B cell (primary cell): ENCODE results near the gene SYT2. TPM values are rescaled to one million over a fixed set of nuclear protein-coding genes. Genes with fewer than 3 reads are reported as not detected.

Experiments used
- ATAC-seq: fragments of 200-7000 bp; cut with Tn5 transposase; one replicate; pipeline ENCODE4 v1.10.0; 2021; ENCODE audit warnings: low read depth, mild to moderate bottlenecking, moderate number of reproducible peaks, moderate library complexity
- CTCF ChIA-PET: fragments of 350-600 bp; sonication (Branson Sonifier 250); formaldehyde crosslinking; loops from one replicate; lab custom pipeline; 2021; ENCODE audit warnings: antibody characterized with exemption, inconsistent platforms; lab: Charles Lee
- POLR2A ChIA-PET: fragments of 350-600 bp; sonication (Branson Sonifier 250); formaldehyde crosslinking; loops from one replicate; lab custom pipeline; 2021; ENCODE audit warnings: antibody characterized with exemption; lab: Charles Lee
- DNase-seq: peaks from one replicate; pipeline ENCODE4 v3.0.0; 2013
- H2AFZ ChIP-seq: 2 replicates; pipeline ENCODE4 v1.6.1; 2012; ENCODE audit warnings: mild to moderate bottlenecking, low read depth, low read length; ENCODE audit not compliant: insufficient read depth, poor library complexity, severe bottlenecking
- H3K27ac ChIP-seq, 2 donors: 1 replicate in 1 of 2; 2 replicates in 1 of 2; pipeline ENCODE4 v1.5.1; 2012 to 2013; ENCODE audit warnings: low read length in 2 of 2, mild to moderate bottlenecking in 2 of 2, moderate library complexity in 1 of 2
- H3K27me3 ChIP-seq, 4 experiments: fragments of 200-600 bp in 1 of 4; sonication (generic) in 1 of 4; replicated peaks in 1 of 4; 1 replicate in 2 of 4; 2 replicates in 2 of 4; pipeline versions ENCODE4 v1.6.1 to v1.7.0; 2013 to 2016; ENCODE audit warnings: low read length in 3 of 4, mild to moderate bottlenecking in 2 of 4, mixed read lengths in 1 of 4, moderate library complexity in 1 of 4; ENCODE audit not compliant: insufficient read depth in 4 of 4, control insufficient read depth in 3 of 4; ENCODE audit errors: control extremely low read depth in 1 of 4
- H3K36me3 ChIP-seq, 2 experiments: replicated peaks in 1 of 2; 1 replicate in 1 of 2; 2 replicates in 1 of 2; pipeline versions ENCODE4 v1.6.1 to v1.7.1; 2013; ENCODE audit warnings: low read length in 1 of 2; ENCODE audit not compliant: insufficient read depth in 2 of 2, control insufficient read depth in 1 of 2; ENCODE audit errors: control extremely low read depth in 1 of 2, extremely low read depth in 1 of 2
- H3K4me1 ChIP-seq, 2 donors: fragments of 200-600 bp in 1 of 2; sonication (generic) in 1 of 2; 1 replicate in 1 of 2; 2 replicates in 1 of 2; pipeline versions ENCODE4 v1.5.1 to v1.6.1; 2013 to 2017; ENCODE audit warnings: low read length in 2 of 2; ENCODE audit not compliant: control insufficient read depth in 2 of 2, insufficient read depth in 2 of 2
- H3K4me2 ChIP-seq: replicated peaks from 2 replicates; pipeline ENCODE3; 2012; ENCODE audit warnings: mild to moderate bottlenecking, low read depth, low read length; ENCODE audit not compliant: poor library complexity, severe bottlenecking
- H3K4me3 ChIP-seq, 5 experiments: fragments of 200-600 bp in 1 of 5; sonication (generic) in 1 of 5; 1 replicate in 3 of 5; 2 replicates in 2 of 5; pipeline versions ENCODE4 v1.5.1 to v1.7.0; 2011 to 2016; ENCODE audit warnings: low read length in 4 of 5, mild to moderate bottlenecking in 4 of 5, low read depth in 2 of 5, control low read depth in 1 of 5, moderate library complexity in 1 of 5; ENCODE audit not compliant: insufficient read depth in 1 of 5; ENCODE audit errors: control extremely low read depth in 1 of 5, extremely low read depth in 1 of 5
- H3K79me2 ChIP-seq: fragments of 200-600 bp; sonication (generic); one replicate; pipeline ENCODE4 v1.6.0; 2016; ENCODE audit warnings: low read length; ENCODE audit not compliant: control insufficient read depth, insufficient read depth
- H3K9ac ChIP-seq: fragments of 200-600 bp; sonication (generic); 2 replicates; pipeline ENCODE4 v1.6.1; 2017; ENCODE audit warnings: mild to moderate bottlenecking, low read length, moderate library complexity
- H3K9me3 ChIP-seq, 3 donors: one replicate each; pipeline versions ENCODE4 v1.6.1 to v1.7.1; 2013; ENCODE audit warnings: low read length in 2 of 3; ENCODE audit not compliant: control insufficient read depth in 2 of 3, insufficient read depth in 1 of 3; ENCODE audit errors: control extremely low read depth in 1 of 3
- H4K20me1 ChIP-seq: 2 replicates; pipeline ENCODE4 v1.6.0; 2012; ENCODE audit warnings: mild to moderate bottlenecking, low read length; ENCODE audit not compliant: insufficient read depth, control insufficient read depth, poor library complexity, severe bottlenecking
- H3K27ac Mint-ChIP-seq: one replicate; pipeline ENCODE4 v1.8.0; 2021; ENCODE audit warnings: mixed read lengths
- H3K27me3 Mint-ChIP-seq: one replicate; pipeline ENCODE4 v1.8.0; 2021; ENCODE audit warnings: mixed read lengths
- H3K4me1 Mint-ChIP-seq: one replicate; pipeline ENCODE4 v1.8.0; 2021; ENCODE audit warnings: mixed read lengths
- H3K4me3 Mint-ChIP-seq: one replicate; pipeline ENCODE4 v1.8.0; 2021; ENCODE audit warnings: mixed read lengths
- H3K9me3 Mint-ChIP-seq: one replicate; pipeline ENCODE4 v1.8.0; 2022; ENCODE audit warnings: mixed read lengths; ENCODE audit not compliant: insufficient read depth
- EZH2 ChIP-seq: IDR thresholded peaks from 2 replicates; pipeline ENCODE4 v1.6.1; 2012; ENCODE audit warnings: borderline replicate concordance, low read depth, mild to moderate bottlenecking, moderate library complexity, low read length; ENCODE audit not compliant: insufficient read depth, poor library complexity, severe bottlenecking
- WGBS: methylation state at CpG from one replicate; pipeline ENCODE4 v1.1.5; 2013; ENCODE audit warnings: missing lambda C conversion rate; ENCODE audit not compliant: insufficient coverage; 5-methylcytosine and 5-hydroxymethylcytosine counted together
- intact Hi-C: fragments of 100-400 bp; cut with micrococcal nuclease; formaldehyde crosslinking; loops from one replicate; pipeline ENCODE4 v1.10.0; 2022
- polyA plus RNA-seq: library from polyadenylated mRNA; depleted of rRNA; stranded (reverse); fragments of >200 nt; gene quantifications from 2 replicates; pipeline ENCODE4 v1.2.3, GENCODE V29; 2012
- total RNA-seq, 2 donors: library from RNA; stranded (reverse); fragments of 120-200 nt in 1 of 2; gene quantifications; 1 replicate in 1 of 2; 2 replicates in 1 of 2; pipeline versions ENCODE4 v1.2.3 to v1.2.4, GENCODE V29; 2013 to 2022
- TF ChIP-seq, protein P1 (sequence below): fragments of 200-600 bp; IDR thresholded peaks from one replicate; pipeline ENCODE4 v1.8.0; 2022; ENCODE audit warnings: antibody characterized with exemption, mild to moderate bottlenecking

Gene SYT2
- total and polyA plus RNA-seq, 2 donors (not counting 1 experiment from before 2014, with no cell fraction given): not detected

DNA sequence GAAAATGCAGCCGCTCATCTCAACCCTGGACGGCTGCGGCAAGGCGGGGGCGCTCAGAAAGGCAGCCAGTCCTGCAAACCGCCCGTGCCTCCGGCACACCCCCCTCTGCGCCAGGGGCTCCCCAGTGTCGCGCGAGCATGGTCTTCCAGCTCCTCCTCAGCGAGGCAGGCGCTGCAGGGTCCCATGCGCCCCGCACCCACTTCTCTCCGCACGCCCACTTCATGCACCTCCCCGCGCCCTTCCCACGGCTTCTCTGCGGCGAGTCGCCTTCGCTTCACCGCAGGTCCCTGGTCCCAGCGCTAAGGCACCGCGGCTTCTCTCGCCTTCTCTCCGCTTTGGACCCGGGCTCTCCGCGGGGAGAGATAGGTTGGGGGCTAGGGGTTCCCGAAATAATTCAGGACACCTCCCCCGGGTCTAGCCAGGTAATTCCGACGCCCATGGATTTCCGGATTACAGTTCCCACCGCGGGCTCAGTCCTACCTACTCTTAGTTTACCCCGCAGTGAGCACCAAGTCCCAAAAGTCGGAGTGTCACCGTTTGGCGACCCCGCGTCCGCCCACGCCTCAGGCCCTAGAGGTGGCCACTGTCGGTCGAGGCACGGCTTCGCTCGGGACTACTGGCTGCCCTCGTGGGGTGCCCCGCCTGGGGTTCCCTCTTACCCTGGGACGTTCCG is 67.5 kb downstream of the SYT2 start:
- H3K79me2 ChIP-seq: no peaks in the 10 kb centered on the region
- TF ChIP-seq, protein P1, sequence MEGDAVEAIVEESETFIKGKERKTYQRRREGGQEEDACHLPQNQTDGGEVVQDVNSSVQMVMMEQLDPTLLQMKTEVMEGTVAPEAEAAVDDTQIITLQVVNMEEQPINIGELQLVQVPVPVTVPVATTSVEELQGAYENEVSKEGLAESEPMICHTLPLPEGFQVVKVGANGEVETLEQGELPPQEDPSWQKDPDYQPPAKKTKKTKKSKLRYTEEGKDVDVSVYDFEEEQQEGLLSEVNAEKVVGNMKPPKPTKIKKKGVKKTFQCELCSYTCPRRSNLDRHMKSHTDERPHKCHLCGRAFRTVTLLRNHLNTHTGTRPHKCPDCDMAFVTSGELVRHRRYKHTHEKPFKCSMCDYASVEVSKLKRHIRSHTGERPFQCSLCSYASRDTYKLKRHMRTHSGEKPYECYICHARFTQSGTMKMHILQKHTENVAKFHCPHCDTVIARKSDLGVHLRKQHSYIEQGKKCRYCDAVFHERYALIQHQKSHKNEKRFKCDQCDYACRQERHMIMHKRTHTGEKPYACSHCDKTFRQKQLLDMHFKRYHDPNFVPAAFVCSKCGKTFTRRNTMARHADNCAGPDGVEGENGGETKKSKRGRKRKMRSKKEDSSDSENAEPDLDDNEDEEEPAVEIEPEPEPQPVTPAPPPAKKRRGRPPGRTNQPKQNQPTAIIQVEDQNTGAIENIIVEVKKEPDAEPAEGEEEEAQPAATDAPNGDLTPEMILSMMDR: no peak
- TF ChIP-seq EZH2: no peak
- H3K4me1 ChIP-seq: peaks cover 27 to 30% of the 10 kb centered on the region in 2 donors
- H3K27me3 ChIP-seq: peaks cover 0 to 86% (median 39%) of the 10 kb centered on the region in 4 experiments
- peaks cover 7% of the 10 kb centered on the region for H4K20me1 ChIP-seq
- peak overlapping the region; percentile 57 for H3K9ac ChIP-seq
- H3K4me3 Mint-ChIP-seq: peak overlapping the region; percentile 86
- peaks cover 26% of the 10 kb centered on the region for H3K4me1 Mint-ChIP-seq
- peaks cover 0 to 26% (median 0%) of the 10 kb centered on the region in 3 donors for H3K9me3 ChIP-seq
- H3K27ac ChIP-seq: no peak overlapping the region
- peak overlapping the region in 4 of 5 experiments; percentile 11 to 38 (median 35) for H3K4me3 ChIP-seq
- 5% methylated on average over 49 of the region's 58 CpGs for WGBS
- no peak overlapping the region for H2AFZ ChIP-seq
- DNase-seq (peak; percentile 37), ATAC-seq (no peak)
- H3K36me3 ChIP-seq: no peaks in the 10 kb centered on the region
- H3K27ac Mint-ChIP-seq: no peak overlapping the region
- ChIA-PET POLR2A (interaction anchor here (0.6 kb wide), 1 partner anchor 288 kb away, joined by 6 read pairs; no protein-coding TSS in a partner anchor), CTCF (no interaction called here)
- peaks cover 71% of the 10 kb centered on the region for H3K27me3 Mint-ChIP-seq
- intact Hi-C loops: no loop called here
- H3K9me3 Mint-ChIP-seq: no peaks in the 10 kb centered on the region
- H3K4me2 ChIP-seq: peak overlapping the region; percentile 78

DNA sequence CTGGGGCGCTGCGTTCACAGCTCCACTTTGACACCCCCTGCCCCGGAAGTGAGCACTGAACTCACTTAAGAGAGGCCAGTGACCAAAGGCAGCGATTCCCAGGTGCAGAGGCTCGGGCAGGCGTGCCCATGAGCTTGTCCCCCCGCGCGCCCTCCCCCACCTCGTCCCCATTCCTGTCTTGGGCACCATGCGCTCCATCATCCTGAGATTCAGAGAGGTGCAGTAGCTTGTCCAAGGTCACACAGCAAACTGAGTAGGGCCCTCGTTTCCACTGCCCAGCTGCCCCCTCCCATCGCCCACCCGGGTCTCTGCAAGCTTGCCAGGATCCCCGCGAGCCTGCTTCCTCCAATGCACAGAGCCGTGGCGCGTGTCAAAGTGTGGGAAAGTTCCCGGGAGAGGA is 68.0 kb downstream of the SYT2 start:
- WGBS: 23% methylated on average over 19 of the region's 20 CpGs
- Mint-ChIP-seq H3K4me1 (peaks cover 26% of the 10 kb centered on the region), H3K27me3 (peaks cover 71% of the 10 kb centered on the region), H3K9me3 (no peaks in the 10 kb centered on the region), H3K27ac (no peak overlapping the region), H3K4me3 (peak overlapping the region; percentile 86)
- intact Hi-C loops: no loop called here
- Histone ChIP-seq H3K27me3 (peaks cover 0 to 82% (median 39%) of the 10 kb centered on the region in 4 experiments), H3K9me3 (peaks cover 0 to 26% (median 0%) of the 10 kb centered on the region in 3 donors), H2AFZ (no peak overlapping the region), H3K9ac (peak overlapping the region; percentile 57), H3K27ac (no peak overlapping the region), H3K79me2 (no peaks in the 10 kb centered on the region), H4K20me1 (peaks cover 7% of the 10 kb centered on the region), H3K4me1 (peaks cover 27 to 30% of the 10 kb centered on the region in 2 donors), H3K4me3 (peak overlapping the region in 4 of 5 experiments; percentile 11 to 38 (median 35)), H3K4me2 (peak overlapping the region; percentile 78), H3K36me3 (no peaks in the 10 kb centered on the region)
- no peak for TF ChIP-seq EZH2
- TF ChIP-seq, protein P1: no peak
- ChIA-PET CTCF (interaction anchor here (1.0 kb wide), 1 partner anchor 70 kb away, joined by 3 read pairs; no protein-coding TSS in a partner anchor), POLR2A (interaction anchor here (0.6 kb wide), 1 partner anchor 287 kb away, joined by 6 read pairs; no protein-coding TSS in a partner anchor)
- ATAC-seq: no peak
- no peak for DNase-seq
